ENCODE results near the gene GALNT6.
A peak's percentile ranks its signal among the peaks of the same experiment; 100 is the strongest.

The GALNT6 gene
- 26.5 to 27.7 reads per million in 2 donors for total RNA-seq

GRCh38 chr12:51391283-51392123 lies at the start of gene GALNT6:
TSS of gene GALNT6 (minus strand) at chr12:51391406. CDS start at chr12:51379781, 11,625 bp downstream.
- DNase-seq: peak; percentile 68

- no peak for DNase-seq
Observed at GRCh38 chr12:51439330-51439729, 48.1 kb upstream of the GALNT6 start.

GRCh38 chr12:51437431-51437830 lies 46.2 kb upstream of the GALNT6 start:
- DNase-seq: no peak

- DNase-seq: no peak
Observed at GRCh38 chr12:51434305-51434704, 43.1 kb upstream of the GALNT6 start.

- DNase-seq: no peak
Observed at GRCh38 chr12:51432921-51433320, 41.7 kb upstream of the GALNT6 start.

- DNase-seq: no peak
Observed at GRCh38 chr12:51430196-51430895, 39.1 kb upstream of the GALNT6 start.

GRCh38 chr12:51429700-51430099 lies 38.5 kb upstream of the GALNT6 start:
- no peak for DNase-seq

- no peak for DNase-seq
Observed at GRCh38 chr12:51428256-51428655, 37.0 kb upstream of the GALNT6 start.

- DNase-seq: peak; percentile 66
Observed at GRCh38 chr12:51424662-51425539, 33.7 kb upstream of the GALNT6 start, which contains the start of gene SLC4A8. TSS of gene SLC4A8 (plus strand) at chr12:51424831. CDS start at chr12:51424988, 157 bp downstream.

GRCh38 chr12:51424094-51424661 lies 33.0 kb upstream of the GALNT6 start:
- no peak for DNase-seq

GRCh38 chr12:51421266-51421884 lies 30.2 kb upstream of the GALNT6 start:
- no peak for DNase-seq

GRCh38 chr12:51419425-51420193 lies 28.4 kb upstream of the GALNT6 start:
- DNase-seq: no peak

GRCh38 chr12:51417826-51418225 lies 26.6 kb upstream of the GALNT6 start:
- DNase-seq: no peak

- DNase-seq: no peak
Observed at GRCh38 chr12:51415931-51416330, 24.7 kb upstream of the GALNT6 start.

- DNase-seq: no peak
Observed at GRCh38 chr12:51413791-51414190, 22.6 kb upstream of the GALNT6 start.

- DNase-seq: no peak
Observed at GRCh38 chr12:51413149-51413548, 21.9 kb upstream of the GALNT6 start.

- no peak for DNase-seq
Observed at GRCh38 chr12:51409846-51410245, 18.6 kb upstream of the GALNT6 start.

GRCh38 chr12:51407604-51408003 lies 16.4 kb upstream of the GALNT6 start:
- DNase-seq: no peak

GRCh38 chr12:51406859-51407258 lies 15.7 kb upstream of the GALNT6 start:
- no peak for DNase-seq

GRCh38 chr12:51406290-51406689 lies 15.1 kb upstream of the GALNT6 start:
- DNase-seq: no peak

GRCh38 chr12:51405801-51406207 lies 14.6 kb upstream of the GALNT6 start:
- DNase-seq: no peak

All from activated gamma-delta T cell (primary cell).